ENCODE measurements around the gene POU6F2. TPM values are rescaled to one million over a fixed set of nuclear protein-coding genes. Genes with fewer than 3 reads are reported as not detected.

Gene POU6F2
- total and polyA plus RNA-seq, 9 of the 15 experiments (the other 6 are each of a cell fraction or from before 2014, with no cell fraction given): 0.29 to 1.5 (median 0.96) TPM

DNA sequence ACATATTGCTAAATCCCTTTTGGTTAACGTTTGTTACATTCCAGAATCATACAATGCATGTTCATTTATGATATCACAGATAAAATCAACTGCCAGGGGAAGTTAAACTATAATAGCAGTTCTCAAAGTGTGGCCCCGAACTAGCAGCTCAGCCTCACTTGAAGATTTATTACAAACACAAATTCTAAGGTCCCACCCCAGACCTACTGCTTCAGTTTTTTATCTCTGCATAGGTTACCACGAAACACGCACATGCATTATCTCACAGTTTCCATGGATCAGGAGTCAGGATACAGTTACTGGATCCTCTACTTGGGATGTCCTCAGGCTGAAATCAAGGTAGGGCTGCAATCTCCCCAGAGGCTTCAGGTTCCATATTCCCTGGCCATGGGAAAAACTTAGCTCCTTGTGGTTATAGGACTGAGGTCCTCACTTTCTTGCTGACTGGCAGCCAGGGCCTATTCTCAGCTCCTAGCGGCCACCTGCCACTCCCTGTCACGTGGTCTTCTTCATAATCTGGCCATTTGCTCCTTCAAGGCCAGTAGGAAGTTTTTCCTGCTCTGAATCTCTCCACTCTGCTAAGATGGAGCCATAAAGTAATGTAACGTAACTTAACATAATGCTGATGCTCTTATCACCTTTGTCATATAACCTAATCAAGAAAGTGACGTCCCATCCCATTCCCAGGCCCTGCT, 538.0 kb downstream of the POU6F2 start:
- H3K27me3 ChIP-seq (ENCODE audit: control insufficient read depth in 2 of 2, insufficient read depth in 2 of 2, low read length in 2 of 2): peaks cover 15 to 26% of the 10 kb centered on the region in 2 experiments; a peak in 4 of 5 replicates
- in situ Hi-C loops (cut with MboI): loop anchor here (25.0 kb wide), 1 partner anchor 1103 kb away; no protein-coding TSS in a partner anchor
- TF ChIP-seq, protein P1, sequence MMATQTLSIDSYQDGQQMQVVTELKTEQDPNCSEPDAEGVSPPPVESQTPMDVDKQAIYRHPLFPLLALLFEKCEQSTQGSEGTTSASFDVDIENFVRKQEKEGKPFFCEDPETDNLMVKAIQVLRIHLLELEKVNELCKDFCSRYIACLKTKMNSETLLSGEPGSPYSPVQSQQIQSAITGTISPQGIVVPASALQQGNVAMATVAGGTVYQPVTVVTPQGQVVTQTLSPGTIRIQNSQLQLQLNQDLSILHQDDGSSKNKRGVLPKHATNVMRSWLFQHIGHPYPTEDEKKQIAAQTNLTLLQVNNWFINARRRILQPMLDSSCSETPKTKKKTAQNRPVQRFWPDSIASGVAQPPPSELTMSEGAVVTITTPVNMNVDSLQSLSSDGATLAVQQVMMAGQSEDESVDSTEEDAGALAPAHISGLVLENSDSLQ (IDR thresholded peaks at IDR 0.05): 0 out of 2 replicates have a peak, but pooled peaks have one; percentile 5
- TF ChIP-seq TEAD4 (IDR thresholded peaks at IDR 0.05; ENCODE audit: low read length): peak; percentile 43; the same call in 1 of the 2 replicates
- TF ChIP-seq TEAD4 (CRISPR knock-in tag; IDR thresholded peaks at IDR 0.05; ENCODE audit: borderline replicate concordance): no peak
- TF ChIP-seq CBFA2T3 (IDR thresholded peaks at IDR 0.05): peak; percentile 56
- TF ChIP-seq NCOR1 (IDR thresholded peaks at IDR 0.05): 0 out of 2 replicates have a peak, but pooled peaks have one; percentile 22
- peak; percentile 79 for TF ChIP-seq RAD51 (IDR thresholded peaks at IDR 0.05; ENCODE audit: borderline replicate concordance, low read depth)
- TF ChIP-seq ELK1 (CRISPR knock-in tag; IDR thresholded peaks at IDR 0.05): no peak
- peak; percentile 57; the same call in 1 of the 2 replicates for TF ChIP-seq TCF3 (CRISPR knock-in tag; IDR thresholded peaks at IDR 0.05)
- TF ChIP-seq HMBOX1 (IDR thresholded peaks at IDR 0.05): no peak
- peak; percentile 70 for TF ChIP-seq USF2 (CRISPR knock-in tag; IDR thresholded peaks at IDR 0.05)
- TF ChIP-seq CHD1 (IDR thresholded peaks at IDR 0.05; ENCODE audit: low read length): no peak
- TF ChIP-seq CBFA2T2 (conservative IDR thresholded peaks at IDR 0.05): peak; percentile 40
- TF ChIP-seq L3MBTL2 (IDR thresholded peaks at IDR 0.05): peak; percentile 26; the same call in 1 of the 2 replicates
- TF ChIP-seq TAL1 (IDR thresholded peaks at IDR 0.05): peak; percentile 65
- peak; percentile 47; the same call in 1 of the 2 replicates for TF ChIP-seq ARID1B (IDR thresholded peaks at IDR 0.05)
- peak; percentile 20; the same call in 1 of the 2 replicates for TF ChIP-seq SOX6 (IDR thresholded peaks at IDR 0.05)
- peak; percentile 80 for TF ChIP-seq TFE3 (CRISPR knock-in tag; IDR thresholded peaks at IDR 0.05)
- TF ChIP-seq MEIS2 (IDR thresholded peaks at IDR 0.05; ENCODE audit: partially characterized antibody): peak; percentile 61

More for the DNA sequence above, 538.0 kb downstream of the POU6F2 start:
- H3K9me1 ChIP-seq (ENCODE audit: control insufficient read depth, insufficient read depth, low read length): no peaks in the 10 kb centered on the region
- no peak overlapping the region for H3K4me2 ChIP-seq (ENCODE audit: insufficient read depth, low read length)
- peak in 1 of 4 experiments; percentile 21 for DNase-seq (ENCODE audit: extremely low read depth in 1 of 4, low spot score in 3 of 4)
- H3K36me3 ChIP-seq (ENCODE audit: control insufficient read depth, insufficient read depth, low read length): no peaks in the 10 kb centered on the region
- H3K4me1 ChIP-seq (replicated peaks in 1 of 2; ENCODE audit: control insufficient read depth in 2 of 2, insufficient read depth in 2 of 2, low read length in 2 of 2): no peaks in the 10 kb centered on the region; a peak in 1 of 5 replicates
- FAIRE-seq: peak; percentile 58
- H3K79me2 ChIP-seq (ENCODE audit: control insufficient read depth, insufficient read depth, low read length): no peaks in the 10 kb centered on the region
- under 1% methylated on average over 8 of the region's 8 CpGs for WGBS (ENCODE audit: insufficient coverage, low coverage, missing lambda C conversion rate)
- no peak overlapping the region for H2AFZ ChIP-seq (ENCODE audit: low read depth, low read length)
- ChIA-PET CTCF (ENCODE audit: low intra/inter-chr PET ratio) (interaction anchor here (0.6 kb wide), 1 partner anchor 62 kb away, joined by 3 read pairs; no protein-coding TSS in a partner anchor), POLR2A (interaction anchor here (0.6 kb wide), 1 partner anchor 22 kb away, joined by 3 read pairs; no protein-coding TSS in a partner anchor)
- no peak overlapping the region for H3K4me3 ChIP-seq
- no peaks in the 10 kb centered on the region for H3K9me3 ChIP-seq (replicated peaks; ENCODE audit: control insufficient read depth, insufficient read depth, low read depth, low read length)
- intact Hi-C loops (cut with micrococcal nuclease): loop anchor here (5.0 kb wide), 1 partner anchor 48 kb away; no protein-coding TSS in a partner anchor
- peak; percentile 39 for ATAC-seq
- H3K9ac ChIP-seq (ENCODE audit: insufficient read depth in 1 of 2, low read depth in 2 of 2, low read length in 2 of 2): no peak overlapping the region
- H4K20me1 ChIP-seq (replicated peaks; ENCODE audit: control insufficient read depth, insufficient read depth, low read length): no peaks in the 10 kb centered on the region
- no peak overlapping the region for H3K27ac ChIP-seq (ENCODE audit: extremely low read depth, low read depth, low read length)
- no TSS peak for BruUV-seq (replicated peaks)
